GM10248 (cell line): ENCODE data around the gene DDX19B.
"Not testable (repeated sequence)": the region's sequence is repeated elsewhere in the genome, so short reads cannot be mapped to it uniquely, and the experiment has no call there.

Experiments
- CTCF ChIA-PET: fragments of 300-600 bp; sonication (Branson Sonifier 250); formaldehyde crosslinking; extraction: SDS; loops from one replicate; lab custom pipeline; 2021; ENCODE audit warnings: antibody characterized with exemption; lab: Yijun Ruan, JAX
- POLR2A ChIA-PET: fragments of 350-650 bp; sonication (Branson Sonifier 250); formaldehyde crosslinking; extraction: SDS; loops from one replicate; lab custom pipeline; 2020; ENCODE audit warnings: antibody characterized with exemption; lab: Yijun Ruan, JAX
- DNase-seq: peaks from one replicate; pipeline ENCODE4 v3.0.0; 2012; ENCODE audit errors: extremely low spot score
- TF ChIP-seq, protein P1 (sequence below): IDR thresholded peaks from 2 replicates; pipeline ENCODE4 v1.5.1; 2012; ENCODE audit warnings: mild to moderate bottlenecking, low read depth; ENCODE audit errors: extremely low read depth, missing control alignments, control extremely low read depth

DDX19B gene

DNA sequence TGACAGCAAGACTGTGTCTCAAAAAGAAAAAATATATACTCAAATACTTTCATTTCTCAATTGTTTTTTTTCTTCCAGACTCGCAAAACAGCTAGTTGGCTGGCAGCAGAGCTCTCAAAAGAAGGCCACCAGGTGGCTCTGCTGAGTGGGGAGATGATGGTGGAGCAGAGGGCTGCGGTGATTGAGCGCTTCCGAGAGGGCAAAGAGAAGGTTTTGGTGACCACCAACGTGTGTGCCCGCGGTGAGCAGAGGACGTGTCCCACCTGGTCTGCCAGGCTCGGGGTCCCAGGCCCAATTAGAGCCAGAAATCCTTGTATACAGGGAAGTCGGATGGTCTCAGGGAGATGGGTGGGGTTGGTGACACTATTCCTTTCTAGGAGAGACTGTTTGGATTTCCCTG lies 71.2 kb downstream of the DDX19B start:
- DNase-seq, POLR2A ChIA-PET: not testable (repeated sequence)
- CTCF ChIA-PET = interaction anchor here (0.6 to 2.1 kb wide), 10 partner anchors 10 to 292 kb away, joined by 3 to 19 read pairs (median 4); partner anchors contain the start of gene FCSK
- TF ChIP-seq, protein P1, sequence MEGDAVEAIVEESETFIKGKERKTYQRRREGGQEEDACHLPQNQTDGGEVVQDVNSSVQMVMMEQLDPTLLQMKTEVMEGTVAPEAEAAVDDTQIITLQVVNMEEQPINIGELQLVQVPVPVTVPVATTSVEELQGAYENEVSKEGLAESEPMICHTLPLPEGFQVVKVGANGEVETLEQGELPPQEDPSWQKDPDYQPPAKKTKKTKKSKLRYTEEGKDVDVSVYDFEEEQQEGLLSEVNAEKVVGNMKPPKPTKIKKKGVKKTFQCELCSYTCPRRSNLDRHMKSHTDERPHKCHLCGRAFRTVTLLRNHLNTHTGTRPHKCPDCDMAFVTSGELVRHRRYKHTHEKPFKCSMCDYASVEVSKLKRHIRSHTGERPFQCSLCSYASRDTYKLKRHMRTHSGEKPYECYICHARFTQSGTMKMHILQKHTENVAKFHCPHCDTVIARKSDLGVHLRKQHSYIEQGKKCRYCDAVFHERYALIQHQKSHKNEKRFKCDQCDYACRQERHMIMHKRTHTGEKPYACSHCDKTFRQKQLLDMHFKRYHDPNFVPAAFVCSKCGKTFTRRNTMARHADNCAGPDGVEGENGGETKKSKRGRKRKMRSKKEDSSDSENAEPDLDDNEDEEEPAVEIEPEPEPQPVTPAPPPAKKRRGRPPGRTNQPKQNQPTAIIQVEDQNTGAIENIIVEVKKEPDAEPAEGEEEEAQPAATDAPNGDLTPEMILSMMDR = peak; percentile 69

- ChIA-PET CTCF (interaction anchor here (2.1 kb wide), 1 partner anchor 11 kb away, joined by 11 read pairs; no protein-coding TSS in a partner anchor), POLR2A (no interaction called here)
- no peak for DNase-seq
- TF ChIP-seq, protein P1 = no peak
Measured at GRCh38 chr16:70370924-70371323, 71.9 kb downstream of the DDX19B start.

GRCh38 chr16:70372921-70373728 lies 74.1 kb downstream of the DDX19B start:
- no peak for DNase-seq
- ChIA-PET POLR2A (no interaction called here), CTCF (interaction anchor here (0.9 to 1.3 kb wide), 4 partner anchors 8 to 398 kb away, joined by 3 to 4 read pairs (median 3); no protein-coding TSS in a partner anchor)
- TF ChIP-seq, protein P1 = no peak

DNA sequence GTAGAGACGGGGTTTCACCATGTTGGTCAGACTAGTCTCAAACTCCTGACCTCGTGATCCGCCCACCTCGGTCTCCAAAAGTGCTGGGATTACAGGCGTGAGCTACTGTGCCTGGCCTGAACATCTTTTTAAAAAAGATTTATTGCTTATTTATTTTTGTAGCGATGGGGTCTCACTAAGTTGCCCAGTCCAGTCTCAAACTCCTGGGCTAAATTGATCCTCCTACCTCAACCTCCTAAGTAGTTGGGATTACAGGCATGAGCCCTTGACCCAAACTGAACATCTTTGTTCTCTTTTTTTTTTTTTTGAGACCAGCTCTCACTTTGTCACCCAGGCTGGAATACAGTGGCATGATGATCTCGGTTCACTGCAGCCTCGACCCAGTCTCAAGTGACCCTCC lies 75.2 kb downstream of the DDX19B start:
- DNase-seq = no peak
- CTCF ChIA-PET = interaction anchor here (1.8 kb wide), 1 partner anchor 10 kb away, joined by 4 read pairs; no protein-coding TSS in a partner anchor
- TF ChIP-seq, protein P1 = no peak
- POLR2A ChIA-PET = interaction anchor here (1.0 kb wide), 1 partner anchor 123 kb away, joined by 3 read pairs; no protein-coding TSS in a partner anchor

DNA sequence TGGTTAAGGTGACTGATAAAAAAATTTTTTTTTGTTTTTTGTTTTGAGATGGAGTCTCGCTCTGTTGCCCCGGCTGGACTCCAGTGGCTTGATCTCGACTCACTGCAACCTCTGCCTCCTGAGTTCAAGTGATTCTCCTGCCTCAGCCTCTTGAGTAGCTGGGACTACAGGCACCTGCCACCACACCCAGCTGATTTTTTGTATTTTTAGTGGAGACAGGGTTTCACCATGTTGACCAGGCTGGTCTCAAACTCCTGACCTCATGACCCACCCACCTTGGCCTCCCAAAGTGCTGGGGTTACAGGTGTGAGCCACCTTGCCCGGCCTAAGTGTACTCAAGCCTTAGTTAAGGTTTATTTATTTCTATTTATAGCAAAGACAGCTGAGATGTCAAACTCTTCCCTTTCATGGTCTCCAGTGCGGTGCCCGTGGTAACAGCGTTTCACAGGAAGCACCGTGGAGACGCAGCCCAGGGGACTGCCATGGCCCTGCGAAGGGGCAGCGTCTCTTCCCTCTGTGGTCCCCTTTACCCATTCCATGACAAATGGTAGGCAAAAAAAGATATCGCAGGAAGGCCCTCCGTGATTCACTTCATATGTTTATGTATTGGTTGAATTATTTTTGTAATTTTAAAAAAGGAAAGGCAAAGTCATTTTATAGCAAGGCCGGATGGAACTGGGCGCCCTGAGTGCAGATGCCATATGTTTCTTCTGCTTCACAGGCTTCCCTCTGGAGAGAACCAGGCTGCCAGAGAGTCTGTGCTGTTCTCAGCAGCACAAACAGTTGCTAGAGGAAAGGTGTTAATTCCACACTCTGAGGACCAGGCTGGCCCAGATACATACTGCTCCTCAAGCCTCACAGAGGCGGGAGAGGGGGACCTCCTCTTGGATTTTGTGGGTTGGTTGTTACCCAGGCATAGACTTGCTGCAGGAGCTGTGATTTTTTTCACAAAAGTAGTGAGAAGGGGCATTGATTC lies 76.9 kb downstream of the DDX19B start:
- DNase-seq = no peak
- ChIA-PET POLR2A (no interaction called here), CTCF (interaction anchor here (1.8 kb wide), 1 partner anchor 11 kb away, joined by 4 read pairs; no protein-coding TSS in a partner anchor)
- TF ChIP-seq, protein P1 = no peak

DNA sequence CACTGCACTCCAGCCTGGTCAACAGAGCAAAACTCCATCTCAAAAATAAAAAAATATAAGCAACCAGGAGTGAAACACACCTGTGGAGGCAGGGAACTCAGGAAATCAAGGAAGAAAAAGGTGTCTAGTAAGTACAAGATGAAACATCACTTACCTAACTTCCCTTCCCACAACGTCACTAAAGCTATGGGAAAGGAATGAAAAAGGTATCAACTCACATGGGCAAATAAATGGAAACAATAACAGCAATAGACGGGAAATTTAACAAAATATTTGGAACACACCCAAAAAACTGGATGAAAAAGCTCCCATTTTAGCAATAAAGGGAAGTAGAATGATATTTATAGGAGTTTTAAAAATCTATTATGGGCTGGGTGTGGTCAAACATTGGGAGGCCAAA lies 78.8 kb downstream of the DDX19B start:
- TF ChIP-seq, protein P1 = no peak
- DNase-seq = no peak
- ChIA-PET CTCF (interaction anchor here (0.6 to 1.3 kb wide), 2 partner anchors 16 to 25 kb away, joined by 3 to 4 read pairs; no protein-coding TSS in a partner anchor), POLR2A (no interaction called here)
